Pons (tissue), 1 donor: ENCODE data around the gene GBF1.

Source experiments
- DNase-seq: peaks from one replicate; pipeline ENCODE4 v3.0.0-alpha.2; 2016; ENCODE audit warnings: low spot score

GBF1 gene

GRCh38 chr10:102395400-102396316 lies 150.3 kb downstream of the GBF1 start, which contains the start of gene NFKB2:
Gene NFKB2 (plus strand): TSS chr10:102395705. CDS start chr10:102395960, 255 bp downstream.
- DNase-seq, result peak; percentile 81

GRCh38 chr10:102396317-102396650 lies 151.0 kb downstream of the GBF1 start:
- DNase-seq, result no peak

- no peak for DNase-seq
These were observed 151.4 kb downstream of the GBF1 start for GRCh38 chr10:102396730-102397151.

- DNase-seq, result no peak
These were observed 152.2 kb downstream of the GBF1 start for GRCh38 chr10:102397222-102398171.

GRCh38 chr10:102398172-102399020 lies 153.1 kb downstream of the GBF1 start:
- no peak for DNase-seq

- peak; percentile 71 for DNase-seq
These were observed 154.1 kb downstream of the GBF1 start for GRCh38 chr10:102399217-102400021.

GRCh38 chr10:102400076-102400475 lies 154.7 kb downstream of the GBF1 start:
- no peak for DNase-seq

- DNase-seq, result no peak
These were observed 155.4 kb downstream of the GBF1 start for GRCh38 chr10:102400598-102401341.

- no peak for DNase-seq
These were observed 156.0 kb downstream of the GBF1 start for GRCh38 chr10:102401342-102401654.

GRCh38 chr10:102401735-102402511 lies 156.6 kb downstream of the GBF1 start:
- DNase-seq, result no peak

GRCh38 chr10:102402512-102402896 lies 157.2 kb downstream of the GBF1 start:
- DNase-seq, result no peak

GRCh38 chr10:102403115-102403514 lies 157.8 kb downstream of the GBF1 start:
- no peak for DNase-seq

GRCh38 chr10:102404361-102405107 lies 159.2 kb downstream of the GBF1 start:
- no peak for DNase-seq

- DNase-seq, result no peak
These were observed 159.8 kb downstream of the GBF1 start for GRCh38 chr10:102405108-102405571.

GRCh38 chr10:102405632-102406031 lies 160.3 kb downstream of the GBF1 start:
- DNase-seq, result no peak

GRCh38 chr10:102406815-102407214 lies 161.5 kb downstream of the GBF1 start:
- no peak for DNase-seq

- DNase-seq, result no peak
These were observed 162.2 kb downstream of the GBF1 start for GRCh38 chr10:102407425-102408130.

GRCh38 chr10:102408131-102408727 lies 162.9 kb downstream of the GBF1 start:
- DNase-seq, result no peak
